Body of pancreas (tissue), 4 donors: ENCODE measurements around the gene TAS2R31.

Experiments used
- CTCF ChIP-seq, 7 experiments: fragments of 450-650 bp in 4 of 7; fragments of 200-600 bp in 3 of 7; sonication (generic) in 3 of 7; IDR thresholded peaks; one replicate each; pipeline ENCODE4 v1.5.1; 2016 to 2019; ENCODE audit warnings: antibody characterized with exemption in 7 of 7
- POLR2A ChIP-seq, 3 donors: fragments of 450-650 bp; IDR thresholded peaks; one replicate each; pipeline ENCODE4 v1.6.1; 2016; ENCODE audit warnings: antibody characterized with exemption in 3 of 3, mild to moderate bottlenecking in 2 of 3

DNA sequence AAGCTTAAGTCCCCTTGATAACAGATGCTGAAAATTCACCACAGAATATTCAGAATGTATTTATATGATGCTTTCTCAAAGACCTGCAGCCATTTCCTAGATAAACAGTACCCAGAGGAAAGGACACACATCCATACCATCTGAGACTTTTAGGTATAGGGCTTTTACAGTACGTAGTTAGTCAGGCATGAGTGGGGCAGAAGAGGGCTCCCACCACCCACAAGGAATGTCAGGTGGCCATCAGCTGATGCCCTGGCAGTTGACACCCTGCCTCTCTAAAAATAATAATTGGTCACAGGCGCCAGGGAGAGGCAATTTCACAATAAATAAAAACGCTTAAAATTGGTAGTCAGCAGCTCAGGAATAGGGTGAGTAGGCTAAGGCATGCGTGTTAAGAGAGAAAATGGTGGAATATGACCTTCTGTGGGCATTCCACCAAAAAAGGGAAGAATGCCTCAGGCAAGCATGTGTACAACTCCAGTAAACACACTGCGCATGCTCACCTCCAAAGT lies 38.7 kb upstream of the TAS2R31 start:
- TF ChIP-seq CTCF (IDR thresholded peaks at IDR 0.05) (no peak), POLR2A (IDR thresholded peaks at IDR 0.05) (no peak)
